GM21515 (cell line): ENCODE measurements around the gene DAZL.

Experiments used
- ATAC-seq: cut with Tn5 transposase; IDR thresholded peaks from one replicate; pipeline ENCODE4 v1.9.1; 2021; ENCODE audit not compliant: unreplicated experiment

The DAZL gene

DNA sequence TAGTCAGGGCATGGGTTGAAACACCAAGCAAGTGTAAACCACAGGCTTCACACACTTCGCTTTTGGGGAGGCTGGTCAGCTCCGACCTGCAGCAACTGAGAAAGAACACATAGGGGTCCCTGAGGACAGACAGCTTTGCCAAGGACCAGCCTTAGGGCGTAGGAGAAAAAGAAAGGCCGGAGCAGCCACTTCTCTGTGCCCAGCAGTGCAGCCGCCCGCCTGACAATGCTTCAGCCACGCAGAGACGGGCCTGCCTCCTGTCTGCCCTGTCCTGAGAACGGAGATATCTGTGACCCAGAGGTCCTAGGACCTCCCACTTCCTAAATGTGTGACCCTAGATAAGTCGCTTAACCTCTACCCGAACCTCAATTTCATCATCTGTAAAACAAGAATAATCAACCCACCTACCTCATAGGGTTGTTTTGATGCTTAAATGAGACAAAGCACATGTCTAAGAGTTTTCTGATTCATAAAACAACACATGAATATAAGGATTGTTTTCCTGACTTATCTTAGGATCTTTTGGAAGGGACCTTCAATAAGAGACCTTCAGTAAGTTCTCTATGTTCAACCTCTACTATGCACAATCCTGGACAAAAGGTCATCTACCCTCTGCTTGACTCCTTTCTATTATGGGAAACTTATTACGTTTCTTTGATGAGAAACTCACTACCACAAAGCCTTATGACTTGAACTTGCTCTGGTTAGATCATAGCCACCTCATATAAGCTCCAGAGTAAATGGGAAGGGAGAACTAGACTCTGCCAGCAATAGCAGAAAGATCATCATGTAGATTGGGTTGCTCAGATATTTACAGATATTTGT lies 58.8 kb downstream of the DAZL start:
- no peak for ATAC-seq

DNA sequence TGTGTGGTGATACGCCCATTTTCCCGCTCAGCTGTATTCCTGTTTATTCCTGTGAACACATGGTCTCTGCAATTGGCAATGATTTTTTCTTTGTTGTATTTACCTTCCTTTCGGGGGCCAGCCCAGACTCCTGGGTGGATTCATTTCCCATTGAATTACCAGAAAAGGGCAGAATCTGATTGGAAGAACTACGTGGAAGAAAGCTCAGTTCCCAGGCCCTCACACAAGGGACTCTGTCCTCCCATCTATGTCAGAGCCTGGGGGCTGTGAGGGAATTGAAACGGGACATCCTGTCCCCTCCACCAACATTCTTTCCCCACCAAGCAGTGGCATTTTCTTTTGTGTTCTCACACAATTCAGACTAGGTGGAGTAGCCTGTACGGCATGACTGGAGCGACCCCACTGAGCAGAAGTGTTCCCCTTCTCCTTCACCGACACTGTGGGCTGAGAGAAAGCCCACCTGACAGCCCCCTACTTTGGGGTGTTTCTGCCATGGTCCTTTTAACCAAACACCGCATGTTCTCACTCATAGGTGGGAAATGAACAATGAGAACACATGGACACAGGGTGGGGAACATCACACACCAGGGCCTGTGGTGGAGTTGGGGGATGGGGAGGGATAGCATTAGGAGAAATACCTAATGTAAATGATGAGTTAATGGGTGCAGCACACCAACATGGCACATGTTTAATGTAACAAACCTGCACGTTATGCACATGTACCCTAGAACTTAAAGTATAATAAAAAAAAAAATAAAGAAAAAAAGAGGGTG lies 59.6 kb downstream of the DAZL start:
- ATAC-seq: no peak

DNA sequence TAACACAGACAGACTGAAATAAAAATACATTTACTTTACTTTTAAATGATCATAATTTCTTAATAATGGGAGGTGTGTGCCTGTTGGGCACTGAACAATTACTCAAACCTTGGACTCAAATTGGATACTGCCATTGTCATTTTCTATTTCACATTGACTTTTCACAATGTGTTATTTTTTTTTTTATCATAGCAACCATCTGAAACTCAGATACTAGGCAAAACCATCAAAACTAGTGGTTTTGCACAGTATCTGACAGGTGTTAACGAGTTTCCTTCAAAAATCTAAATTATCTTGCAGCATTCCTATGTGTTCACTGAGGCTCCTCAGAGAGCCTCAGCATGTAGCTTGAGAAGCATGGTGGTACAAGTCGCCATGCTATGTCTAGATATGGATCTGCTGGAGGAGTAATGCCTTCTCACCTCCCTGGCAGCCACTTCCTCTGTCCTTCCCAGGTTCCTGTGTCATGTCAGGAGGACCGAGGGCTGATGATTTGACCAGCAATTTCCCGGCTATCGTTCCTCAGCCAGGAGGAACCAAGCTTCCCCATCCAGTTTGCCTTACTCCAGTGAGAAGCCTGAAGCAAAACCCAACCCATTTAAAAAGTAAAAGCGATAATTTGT lies 61.9 kb downstream of the DAZL start:
- no peak for ATAC-seq

DNA sequence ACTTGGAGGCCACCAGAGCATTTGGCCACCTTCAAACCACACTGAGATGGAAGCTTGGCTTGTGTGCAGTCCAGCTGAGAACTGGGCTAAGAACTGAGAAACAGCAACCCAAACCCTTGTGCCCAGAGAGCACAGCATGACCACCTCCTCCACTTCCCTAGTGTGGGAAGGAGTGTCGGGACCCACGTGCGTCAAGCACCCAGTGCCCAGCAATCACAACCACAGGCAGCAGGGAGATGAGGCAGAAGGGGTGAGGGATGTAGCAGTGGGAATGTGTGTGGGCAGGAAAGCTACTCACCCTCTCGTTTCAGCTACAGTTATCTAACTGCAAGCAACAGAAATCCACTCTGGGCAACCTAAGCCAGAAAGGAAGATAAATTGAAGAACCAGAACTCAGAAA lies 66.7 kb downstream of the DAZL start:
- ATAC-seq: no peak

DNA sequence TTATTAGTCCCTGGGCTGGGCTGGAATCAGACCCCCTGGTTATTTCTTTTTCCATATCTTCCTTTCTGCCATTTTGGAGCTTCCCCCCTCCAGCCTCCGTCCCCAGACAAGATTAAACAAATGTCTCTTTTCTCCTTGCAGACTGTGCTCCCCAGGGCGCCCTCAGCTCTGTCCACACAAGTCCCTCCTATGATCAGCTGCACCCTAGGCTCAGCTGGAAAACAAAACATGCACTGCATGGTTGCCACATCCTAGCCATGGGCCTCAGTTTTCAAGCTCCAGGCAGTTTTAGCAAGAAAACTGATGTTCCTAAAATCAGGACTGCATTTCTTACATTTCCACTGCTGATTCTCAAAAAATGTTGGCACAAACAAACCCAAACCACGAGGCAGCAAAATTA lies 68.2 kb downstream of the DAZL start:
- no peak for ATAC-seq
